ENCODE results near the gene IL11RA. TPM values are rescaled to one million over a fixed set of nuclear protein-coding genes. Genes with fewer than 3 reads are reported as not detected.

Gene IL11RA
- total RNA-seq, 1 donor from 2014 or later: 15.4 TPM

DNA sequence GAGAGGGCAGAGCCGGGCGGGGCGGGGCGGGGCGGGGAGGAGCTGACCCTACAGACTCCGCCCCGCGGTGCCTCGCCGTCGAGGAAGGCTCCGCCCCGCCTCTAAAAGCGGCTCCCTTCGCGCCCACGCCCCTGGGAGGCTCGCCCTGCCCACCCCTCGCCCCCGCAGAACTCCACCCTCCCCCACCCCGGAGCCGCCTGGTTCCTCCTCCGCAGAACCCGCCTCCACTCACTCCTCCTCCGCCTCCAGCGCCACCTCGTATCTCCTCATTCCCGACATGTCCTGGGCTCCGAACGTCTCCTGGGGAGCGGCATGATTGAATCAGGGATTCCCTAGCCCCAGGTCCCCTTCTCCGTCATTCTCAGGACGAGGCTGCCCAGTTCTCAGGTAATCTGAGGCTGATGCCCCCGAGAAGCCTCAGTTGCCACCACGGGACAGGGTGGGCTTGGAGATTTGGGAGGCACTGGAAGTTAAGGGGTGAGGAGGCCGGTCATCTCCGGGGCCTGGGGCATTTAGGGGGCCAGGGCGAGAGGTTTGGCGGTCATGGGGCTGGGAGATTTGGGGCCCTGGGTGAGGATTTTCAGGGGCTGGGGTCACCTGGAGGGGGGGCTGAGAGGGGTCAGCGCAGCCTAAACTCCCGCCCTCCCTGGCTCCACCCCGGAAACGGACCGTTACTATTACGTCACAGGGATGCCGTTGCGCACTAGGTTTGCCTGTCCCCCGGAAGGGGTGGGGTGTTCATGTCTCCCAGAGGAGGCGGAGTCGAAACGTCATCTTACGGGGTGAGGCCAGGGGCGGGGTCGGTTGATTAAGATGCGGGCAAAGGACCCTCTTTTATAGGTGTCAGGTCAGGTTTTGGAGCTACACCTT, 13.6 kb downstream of the IL11RA start:
- TF ChIP-seq, protein P1, sequence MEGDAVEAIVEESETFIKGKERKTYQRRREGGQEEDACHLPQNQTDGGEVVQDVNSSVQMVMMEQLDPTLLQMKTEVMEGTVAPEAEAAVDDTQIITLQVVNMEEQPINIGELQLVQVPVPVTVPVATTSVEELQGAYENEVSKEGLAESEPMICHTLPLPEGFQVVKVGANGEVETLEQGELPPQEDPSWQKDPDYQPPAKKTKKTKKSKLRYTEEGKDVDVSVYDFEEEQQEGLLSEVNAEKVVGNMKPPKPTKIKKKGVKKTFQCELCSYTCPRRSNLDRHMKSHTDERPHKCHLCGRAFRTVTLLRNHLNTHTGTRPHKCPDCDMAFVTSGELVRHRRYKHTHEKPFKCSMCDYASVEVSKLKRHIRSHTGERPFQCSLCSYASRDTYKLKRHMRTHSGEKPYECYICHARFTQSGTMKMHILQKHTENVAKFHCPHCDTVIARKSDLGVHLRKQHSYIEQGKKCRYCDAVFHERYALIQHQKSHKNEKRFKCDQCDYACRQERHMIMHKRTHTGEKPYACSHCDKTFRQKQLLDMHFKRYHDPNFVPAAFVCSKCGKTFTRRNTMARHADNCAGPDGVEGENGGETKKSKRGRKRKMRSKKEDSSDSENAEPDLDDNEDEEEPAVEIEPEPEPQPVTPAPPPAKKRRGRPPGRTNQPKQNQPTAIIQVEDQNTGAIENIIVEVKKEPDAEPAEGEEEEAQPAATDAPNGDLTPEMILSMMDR (conservative IDR thresholded peaks at IDR 0.05): no peak
- peak overlapping the region; percentile 96 for H3K4me3 Mint-ChIP-seq
- H3K4me1 Mint-ChIP-seq: peaks cover 14% of the 10 kb centered on the region
- DNase-seq (ENCODE audit: low read depth, low spot score): peak; percentile 82
- peak overlapping the region; percentile 98 for H3K27ac Mint-ChIP-seq (ENCODE audit: unreplicated experiment)
- H3K9me3 Mint-ChIP-seq: peaks cover 8% of the 10 kb centered on the region
- H3K27me3 Mint-ChIP-seq (ENCODE audit: low read depth): no peaks in the 10 kb centered on the region
- peaks cover 23% of the 10 kb centered on the region for H3K36me3 Mint-ChIP-seq (ENCODE audit: low read depth)

GRCh38 chr9:34669809-34670562, 18.0 kb downstream of the IL11RA start:
- TF ChIP-seq, protein P1 (conservative IDR thresholded peaks at IDR 0.05): no peak
- H3K27me3 Mint-ChIP-seq (ENCODE audit: low read depth): no peaks in the 10 kb centered on the region
- no peak overlapping the region for H3K4me3 Mint-ChIP-seq
- DNase-seq (ENCODE audit: low read depth, low spot score): no peak
- peaks cover 8% of the 10 kb centered on the region for H3K9me3 Mint-ChIP-seq
- no peak overlapping the region for H3K27ac Mint-ChIP-seq (ENCODE audit: unreplicated experiment)
- H3K4me1 Mint-ChIP-seq: peaks cover 11% of the 10 kb centered on the region
- peaks cover 23% of the 10 kb centered on the region for H3K36me3 Mint-ChIP-seq (ENCODE audit: low read depth)

DNA sequence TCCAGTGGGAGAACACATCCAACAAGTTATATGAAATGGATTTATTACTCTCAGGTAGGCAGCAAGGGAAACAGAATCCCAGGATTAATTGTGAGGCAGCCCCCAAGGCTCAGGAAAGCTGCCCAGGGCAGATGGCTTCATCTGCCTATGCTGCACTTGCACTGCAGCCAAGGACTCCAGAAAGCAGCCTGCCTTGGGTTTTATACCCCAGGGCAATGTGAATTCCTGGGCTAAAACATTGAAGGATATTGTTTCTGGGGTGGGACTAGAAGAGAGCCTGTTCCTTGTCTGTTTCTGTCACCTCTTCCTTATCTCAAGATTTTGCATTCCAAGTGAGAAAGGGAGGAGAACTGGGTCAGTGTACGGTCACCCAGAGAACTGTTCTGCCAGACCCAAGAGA, 19.3 kb downstream of the IL11RA start:
- no peaks in the 10 kb centered on the region for H3K27me3 Mint-ChIP-seq (ENCODE audit: low read depth)
- H3K27ac Mint-ChIP-seq (ENCODE audit: unreplicated experiment): no peak overlapping the region
- no peak overlapping the region for H3K4me3 Mint-ChIP-seq
- DNase-seq (ENCODE audit: low read depth, low spot score): no peak
- peaks cover 20% of the 10 kb centered on the region for H3K36me3 Mint-ChIP-seq (ENCODE audit: low read depth)
- peaks cover 8% of the 10 kb centered on the region for H3K9me3 Mint-ChIP-seq
- TF ChIP-seq, protein P1 (conservative IDR thresholded peaks at IDR 0.05): no peak
- peaks cover 9% of the 10 kb centered on the region for H3K4me1 Mint-ChIP-seq

DNA sequence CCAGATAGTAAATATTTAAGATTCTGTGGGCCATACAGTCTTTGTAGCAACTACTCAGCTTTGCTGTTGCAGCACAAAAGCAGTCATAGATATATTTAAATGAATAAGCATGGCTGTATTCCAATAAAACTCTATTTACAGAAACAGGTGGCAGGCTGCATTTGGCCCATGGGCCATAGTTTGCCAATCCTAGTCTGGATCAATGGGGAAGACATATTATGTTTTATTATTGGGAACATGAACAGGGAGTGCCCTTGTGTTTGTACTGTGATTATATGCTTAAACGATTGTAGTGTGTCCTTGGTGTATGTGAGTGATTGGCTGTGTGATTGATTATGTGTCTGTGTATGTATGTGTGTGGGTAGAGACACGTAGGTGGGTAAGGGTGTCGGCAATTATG, 22.5 kb downstream of the IL11RA start:
- Mint-ChIP-seq H3K27ac (ENCODE audit: unreplicated experiment) (no peak overlapping the region), H3K4me3 (no peak overlapping the region), H3K36me3 (ENCODE audit: low read depth) (peaks cover 5% of the 10 kb centered on the region), H3K27me3 (ENCODE audit: low read depth) (no peaks in the 10 kb centered on the region), H3K9me3 (peaks cover 4% of the 10 kb centered on the region), H3K4me1 (peaks cover 9% of the 10 kb centered on the region)
- DNase-seq (ENCODE audit: low read depth, low spot score): no peak
- TF ChIP-seq, protein P1 (conservative IDR thresholded peaks at IDR 0.05): no peak

GRCh38 chr9:34675048-34675714, 23.2 kb downstream of the IL11RA start:
- Mint-ChIP-seq H3K4me3 (no peak overlapping the region), H3K4me1 (peaks cover 9% of the 10 kb centered on the region), H3K27me3 (ENCODE audit: low read depth) (no peaks in the 10 kb centered on the region), H3K27ac (ENCODE audit: unreplicated experiment) (no peak overlapping the region), H3K36me3 (ENCODE audit: low read depth) (no peaks in the 10 kb centered on the region), H3K9me3 (no peaks in the 10 kb centered on the region)
- TF ChIP-seq, protein P1 (conservative IDR thresholded peaks at IDR 0.05): peak; percentile 71
- peak; percentile 80 for DNase-seq (ENCODE audit: low read depth, low spot score)
